Activated CD8-positive, alpha-beta memory T cell treated with anti-CD3 and anti-CD28 coated beads, Interleukin-2, amount 50 U/mL, for 24 hours (primary cell): ENCODE measurements around the gene ZNF385D.

ENCODE experiments used
- DNase-seq: peaks from one replicate; pipeline ENCODE4 v3.0.0-alpha.2; 2020; ENCODE audit errors: extremely low read depth

The ZNF385D gene

DNA sequence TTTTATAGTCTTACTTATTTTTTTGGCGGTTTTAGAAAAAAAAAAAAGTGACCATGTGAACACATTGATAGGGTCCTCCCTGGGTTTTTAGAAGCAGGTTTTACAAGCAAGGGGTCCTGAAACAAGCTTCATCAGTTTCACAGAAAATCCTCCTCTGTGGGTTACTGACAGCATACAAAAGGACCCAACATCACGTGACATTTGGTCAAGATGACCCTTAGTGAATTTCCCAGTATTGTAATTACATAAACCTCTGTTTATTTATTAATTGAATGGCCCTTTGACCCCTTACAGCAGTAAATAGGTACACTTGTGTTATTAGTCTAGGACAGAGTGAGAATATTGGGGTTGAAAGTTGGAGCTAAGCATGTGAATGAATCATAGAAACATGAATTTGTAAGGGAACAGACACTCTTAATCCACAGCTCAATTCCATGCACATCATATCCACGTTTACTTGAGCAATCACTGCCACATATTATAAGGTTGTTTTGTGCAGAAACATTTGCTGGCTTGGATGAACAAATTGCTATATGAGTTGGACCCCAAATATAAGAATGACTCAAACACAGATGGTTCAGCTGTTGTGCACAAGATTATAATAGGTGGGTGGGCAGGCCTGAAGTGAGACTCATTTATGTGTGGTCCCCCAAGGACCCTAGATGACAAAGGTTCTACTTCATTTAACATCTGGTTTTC, 137.5 kb downstream of the ZNF385D start:
- no peak for DNase-seq

DNA sequence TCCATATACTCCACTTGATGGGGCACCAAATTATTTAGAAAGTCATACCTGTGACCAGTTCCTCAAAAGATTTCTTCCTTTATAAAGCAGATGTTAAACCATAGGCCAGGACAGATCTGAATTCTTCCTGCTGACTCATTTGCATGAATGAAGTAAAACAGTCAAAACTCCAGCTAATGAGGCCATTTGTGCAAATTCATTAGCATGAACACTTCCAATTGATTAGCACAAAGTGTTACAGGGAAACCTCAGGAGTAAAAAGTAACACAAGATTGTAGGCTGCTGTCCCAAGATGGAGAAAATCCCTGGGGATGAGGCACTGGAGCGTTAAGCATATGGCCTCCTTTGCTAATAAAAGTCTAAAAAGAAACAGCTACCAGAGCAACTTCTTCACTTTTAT, 149.8 kb downstream of the ZNF385D start:
- no peak for DNase-seq

DNA sequence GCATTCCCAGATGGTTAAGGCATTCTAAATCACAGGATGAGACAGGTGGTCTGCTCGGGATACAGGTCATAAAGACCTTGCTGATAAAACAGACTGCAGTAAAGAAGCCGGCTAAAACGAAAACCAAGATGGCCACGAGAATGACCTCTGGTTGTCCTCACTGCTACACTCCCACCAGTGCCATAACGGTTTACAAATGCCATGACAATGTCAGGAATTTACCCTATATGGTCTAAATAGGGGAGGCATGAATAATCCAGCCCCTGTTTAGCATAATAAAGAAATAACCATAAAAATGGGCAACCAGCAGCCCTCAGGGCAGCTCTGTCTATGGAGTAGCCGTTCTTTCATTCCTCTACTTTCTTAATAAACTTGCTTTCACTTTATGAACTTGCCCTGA, 151.1 kb downstream of the ZNF385D start:
- no peak for DNase-seq

DNA sequence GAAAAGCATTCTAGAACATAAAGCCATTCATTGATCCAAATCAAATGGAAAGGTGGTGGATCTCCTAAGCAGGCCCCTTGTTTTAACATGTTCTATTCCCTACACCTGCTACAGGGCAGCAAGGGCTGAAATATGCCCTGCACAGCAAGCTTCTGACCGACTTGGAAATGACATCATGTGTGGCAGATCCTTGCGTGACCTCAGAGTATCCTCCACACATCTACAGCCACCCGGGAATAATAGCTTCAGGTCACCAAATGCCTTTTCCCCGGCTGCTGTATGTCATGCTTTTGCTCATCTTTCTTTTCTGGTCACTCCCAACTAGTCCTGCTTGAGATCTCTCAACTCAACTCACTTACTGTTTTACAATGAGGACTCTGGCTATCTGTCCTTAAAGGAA, 158.2 kb downstream of the ZNF385D start:
- DNase-seq, result no peak

DNA sequence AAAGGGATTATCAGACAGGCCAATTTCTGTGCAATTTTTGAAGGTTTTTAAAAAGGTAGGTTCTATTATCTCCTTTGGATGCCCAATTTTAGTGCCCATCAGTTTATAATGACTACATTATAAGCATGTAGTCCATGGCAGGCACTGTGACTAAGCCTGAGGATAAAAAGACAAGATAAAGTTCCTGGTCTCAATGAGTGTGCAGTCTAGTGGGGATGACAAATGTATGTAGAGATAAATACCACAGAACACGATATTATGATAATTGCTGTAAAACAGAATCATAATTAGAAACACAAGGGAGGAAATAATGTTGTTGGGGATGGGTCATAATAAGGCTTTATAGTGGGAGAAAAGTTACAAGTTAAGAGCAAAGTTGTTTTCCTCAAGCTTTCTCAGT, 163.1 kb downstream of the ZNF385D start:
- DNase-seq, result no peak

DNA sequence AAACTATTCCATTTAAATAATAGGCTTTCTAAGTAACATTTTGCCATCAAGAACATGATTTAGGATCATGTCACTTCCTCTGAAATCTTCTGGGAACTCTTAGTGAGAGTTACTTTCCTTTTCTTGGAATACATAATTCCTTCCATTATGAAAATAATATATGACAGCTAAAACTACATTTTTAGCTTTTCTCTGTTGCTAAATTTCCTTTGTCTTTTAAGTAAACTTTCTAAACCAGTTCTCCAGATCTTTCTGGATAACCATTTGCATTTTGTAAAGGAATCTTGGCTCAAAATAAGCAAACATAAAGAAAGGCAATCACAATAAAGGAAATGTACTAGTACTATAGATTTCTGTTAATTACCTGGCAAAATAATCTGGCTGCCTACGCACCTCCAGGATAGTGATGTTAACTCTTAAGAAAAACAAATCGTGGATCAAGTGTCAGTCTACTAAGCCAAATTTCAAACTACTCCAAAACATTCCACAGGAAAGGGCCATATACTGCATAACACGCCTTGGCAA, 165.7 kb downstream of the ZNF385D start:
- no peak for DNase-seq

DNA sequence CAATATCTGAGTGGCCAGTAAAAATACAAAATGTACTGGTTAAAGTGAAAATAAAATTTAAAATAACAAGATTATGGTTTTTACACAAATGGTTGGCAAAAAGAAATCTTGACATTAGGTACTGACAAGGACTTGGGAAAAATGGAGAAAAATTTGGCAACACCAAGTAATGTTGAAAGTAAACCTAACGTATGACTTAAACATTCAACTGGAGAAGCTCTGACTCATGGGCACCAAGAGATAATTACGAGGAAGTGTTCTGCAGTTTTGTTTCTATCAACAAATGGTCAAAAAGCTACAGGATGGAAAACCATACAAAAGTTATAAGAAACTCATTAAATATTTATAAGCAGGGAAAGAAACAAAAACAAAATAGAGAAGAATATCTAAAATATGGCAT, 177.7 kb downstream of the ZNF385D start:
- no peak for DNase-seq

DNA sequence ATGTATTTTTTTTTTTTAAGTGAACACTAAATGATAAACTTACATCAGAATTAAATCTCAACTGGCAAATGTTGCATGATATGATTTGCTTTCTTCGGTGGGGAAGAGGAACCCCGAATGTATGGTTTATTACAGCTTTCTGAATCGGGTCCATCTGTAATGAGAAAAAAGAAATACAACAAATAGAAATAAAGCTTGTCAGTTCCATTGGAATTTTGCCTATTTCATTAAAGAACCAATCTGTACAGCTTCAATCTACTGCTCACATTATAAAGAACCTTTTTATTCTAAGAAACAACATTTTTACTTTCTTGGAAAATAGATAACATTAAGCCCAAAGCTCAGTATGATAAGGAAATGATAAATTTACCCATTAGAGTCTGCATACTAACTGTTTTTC, 186.5 kb downstream of the ZNF385D start:
- no peak for DNase-seq

DNA sequence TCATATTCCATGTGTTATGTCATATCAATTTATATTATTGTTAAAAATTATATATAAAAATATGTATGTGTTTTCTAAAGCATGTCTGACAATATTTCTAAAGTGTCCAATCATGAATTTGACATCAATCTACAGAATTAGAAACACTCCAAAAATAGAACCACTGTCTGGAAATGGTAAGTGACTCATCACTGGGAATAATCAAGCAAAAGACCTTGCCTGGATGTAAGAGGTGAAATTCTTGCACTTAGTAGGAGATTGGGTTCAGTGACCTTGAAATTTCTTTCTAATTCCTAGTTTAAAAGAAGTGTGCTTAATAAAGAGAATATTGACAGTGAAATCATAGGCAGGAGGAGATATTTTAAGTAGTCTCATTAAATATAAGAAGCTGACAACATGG, 188.8 kb downstream of the ZNF385D start:
- no peak for DNase-seq

DNA sequence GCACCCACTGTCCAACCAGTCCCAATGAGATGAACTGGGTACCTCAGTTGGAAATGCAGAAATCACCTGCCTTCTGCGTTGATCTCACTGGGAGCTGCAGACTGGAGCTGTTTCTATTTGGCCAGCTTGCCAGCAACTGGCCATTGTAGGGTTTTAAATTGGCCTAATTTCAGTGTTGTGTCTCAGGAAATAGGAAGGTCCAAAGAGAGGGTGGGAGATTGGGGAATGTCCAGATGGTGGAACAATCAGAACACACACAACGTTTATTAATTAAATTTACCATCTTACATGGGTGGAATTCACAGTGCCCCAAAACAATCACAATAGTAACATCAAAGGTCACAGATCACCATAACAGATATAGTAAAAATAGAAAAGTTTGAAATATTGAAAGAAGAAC, 189.5 kb downstream of the ZNF385D start:
- DNase-seq, result no peak

DNA sequence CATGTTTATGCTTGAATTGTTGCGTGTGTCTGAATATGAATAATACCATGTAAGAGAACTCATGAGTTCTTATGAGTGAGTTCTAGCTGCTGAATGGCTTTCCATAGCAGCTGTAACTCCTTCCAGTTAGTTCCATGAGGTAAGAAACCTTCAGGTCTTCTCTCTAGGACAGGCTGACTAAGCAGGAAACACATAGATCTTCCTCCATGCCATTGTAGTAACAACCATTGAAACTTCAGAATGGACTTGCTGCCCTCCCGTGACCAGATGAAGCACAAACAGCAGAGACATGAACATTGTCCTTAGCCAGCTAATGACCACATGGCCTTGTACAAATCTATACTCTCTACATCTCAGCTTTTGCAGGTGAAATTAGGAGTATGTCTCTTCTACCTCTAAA, 200.0 kb downstream of the ZNF385D start:
- DNase-seq, result no peak

DNA sequence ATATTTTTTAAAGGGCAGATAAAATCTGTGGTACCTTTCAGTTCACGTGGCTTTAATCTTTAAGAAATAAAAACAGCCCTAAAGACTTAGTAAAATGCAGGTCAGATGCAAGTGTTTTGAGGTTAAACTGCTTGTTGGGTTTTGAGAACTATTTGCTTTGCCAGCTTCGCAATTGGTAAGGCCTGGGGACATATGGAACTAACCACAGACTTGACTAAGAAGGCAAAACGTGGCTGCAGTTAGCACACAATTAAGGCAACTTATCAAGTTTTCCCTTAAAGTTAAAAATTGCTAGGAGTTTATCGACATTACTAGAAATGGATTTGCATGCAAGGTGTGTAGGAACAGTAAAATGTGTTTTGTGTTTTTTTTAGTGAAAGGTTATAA, 206.9 kb downstream of the ZNF385D start:
- DNase-seq, result no peak

DNA sequence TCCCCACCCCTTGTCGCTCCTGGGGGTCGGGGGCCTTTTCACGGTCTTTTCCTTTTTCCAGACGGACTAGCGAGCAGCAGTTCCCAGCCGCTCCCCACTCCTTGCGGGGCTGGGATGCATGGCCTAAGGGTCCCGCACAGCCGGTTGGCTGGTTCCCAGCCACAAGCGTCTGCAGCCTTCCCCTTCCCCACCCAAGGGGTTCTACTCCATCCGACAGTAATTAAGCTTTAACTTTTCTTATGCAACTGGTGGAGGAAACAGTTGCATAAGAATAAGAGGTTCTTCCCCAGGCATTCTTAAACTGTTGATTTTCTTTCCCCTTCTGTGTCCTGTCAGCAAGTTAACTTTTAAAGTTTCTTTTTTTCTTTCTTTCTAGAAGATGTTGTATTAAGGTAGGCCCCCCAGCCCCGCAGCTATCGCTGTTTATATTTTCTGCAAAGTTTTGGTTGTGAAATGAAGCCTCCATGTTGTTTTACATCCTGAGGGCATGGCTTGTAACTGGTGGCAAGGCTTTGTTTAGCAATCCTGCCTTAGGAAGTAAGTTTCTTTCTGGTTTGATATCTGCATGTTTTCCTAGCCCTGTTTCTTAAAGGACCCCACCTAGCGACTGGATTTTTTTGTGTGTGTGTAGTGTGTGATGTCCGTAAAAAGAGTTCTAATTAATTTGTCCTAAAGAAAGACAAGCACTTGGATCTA, 207.5 kb downstream of the ZNF385D start:
- no peak for DNase-seq

DNA sequence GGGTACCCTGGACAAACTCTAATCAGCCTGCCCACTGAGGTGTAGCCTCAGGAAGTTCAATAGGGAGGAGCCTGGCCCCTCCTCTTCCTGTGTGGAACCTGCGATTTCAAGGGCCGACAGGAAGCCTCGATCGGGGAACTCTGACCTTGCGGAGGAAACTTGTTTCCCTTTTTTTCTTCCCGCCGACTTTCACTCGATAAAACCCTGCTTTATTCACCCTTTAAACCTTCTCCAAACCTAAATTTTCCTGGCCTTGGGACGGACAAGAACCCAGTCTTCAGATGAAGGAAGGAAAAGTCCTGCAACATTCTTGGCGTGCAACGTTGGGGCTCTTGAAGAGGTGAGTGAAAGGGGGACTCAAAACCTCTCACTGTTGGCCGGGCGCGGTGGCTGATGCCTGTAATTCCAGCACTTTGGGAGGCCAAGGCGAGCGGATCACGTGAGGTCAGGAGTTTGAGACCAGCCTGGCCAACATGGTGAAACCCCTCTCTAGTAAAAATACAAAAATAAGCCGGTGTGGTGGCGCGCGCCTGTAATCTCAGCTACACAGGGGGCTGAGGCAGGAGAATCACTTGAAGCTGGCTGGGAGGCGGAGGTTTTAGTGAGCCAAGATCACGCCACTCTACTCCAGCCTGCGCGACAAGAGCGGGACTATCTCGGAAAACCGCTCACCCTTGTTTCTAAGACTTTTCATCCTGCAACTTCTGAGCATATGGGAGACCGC, 208.2 kb downstream of the ZNF385D start:
- DNase-seq, result no peak

DNA sequence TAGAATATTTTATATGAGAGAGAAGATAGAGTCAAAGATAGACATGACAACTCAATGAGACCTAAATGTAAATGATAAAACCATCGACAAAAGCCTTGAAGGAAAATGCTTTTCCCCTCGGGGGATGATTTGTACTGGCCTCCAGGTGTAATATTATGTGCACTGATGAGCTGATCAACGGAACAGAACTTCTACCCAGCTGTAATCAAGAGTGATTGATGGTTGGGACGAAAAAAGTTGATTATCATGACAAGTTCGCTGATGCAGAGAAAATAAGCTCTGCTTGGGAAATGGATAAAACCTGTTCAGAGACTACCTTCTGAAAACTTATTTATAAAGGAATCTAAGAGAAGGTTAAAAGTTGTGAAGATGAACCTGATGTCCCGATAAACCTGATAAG, 210.7 kb downstream of the ZNF385D start:
- DNase-seq, result no peak

DNA sequence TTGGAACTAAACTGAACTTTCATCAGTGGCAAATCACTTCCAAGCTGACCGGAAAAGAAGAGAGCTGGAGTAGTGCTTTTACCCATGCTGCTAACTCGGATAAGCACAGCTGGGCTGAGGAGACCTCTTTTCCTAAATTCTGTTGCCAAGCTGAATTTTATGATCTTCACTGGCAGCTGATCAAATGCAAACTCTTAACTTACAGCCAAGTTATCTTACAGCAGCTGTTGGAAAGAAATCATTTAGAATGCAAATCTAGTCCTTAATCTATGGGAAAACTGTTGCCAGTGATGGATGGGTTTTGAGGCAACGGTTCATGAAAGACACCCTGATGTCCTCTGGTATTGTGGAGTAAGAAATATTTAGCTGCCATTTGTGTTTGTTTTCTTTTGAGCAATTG, 216.5 kb downstream of the ZNF385D start:
- no peak for DNase-seq

DNA sequence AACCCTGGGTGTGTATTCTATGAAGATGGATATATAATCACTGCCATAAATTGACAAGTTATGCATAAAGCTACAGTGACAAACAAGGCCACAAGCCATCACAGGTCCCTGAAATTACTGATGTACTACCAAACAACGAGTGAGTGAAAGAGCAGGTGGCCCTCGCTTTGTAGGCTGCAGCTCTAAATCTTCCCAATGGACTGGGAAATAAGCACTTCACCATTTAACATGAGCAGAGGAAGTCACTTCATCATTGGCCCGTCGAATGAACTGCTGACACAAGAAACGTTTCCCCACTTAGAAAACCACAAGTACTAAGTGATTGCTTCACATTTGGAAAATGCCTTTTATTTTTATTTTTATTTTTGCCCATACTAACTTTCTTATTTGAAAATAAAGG, 218.0 kb downstream of the ZNF385D start:
- DNase-seq, result no peak

DNA sequence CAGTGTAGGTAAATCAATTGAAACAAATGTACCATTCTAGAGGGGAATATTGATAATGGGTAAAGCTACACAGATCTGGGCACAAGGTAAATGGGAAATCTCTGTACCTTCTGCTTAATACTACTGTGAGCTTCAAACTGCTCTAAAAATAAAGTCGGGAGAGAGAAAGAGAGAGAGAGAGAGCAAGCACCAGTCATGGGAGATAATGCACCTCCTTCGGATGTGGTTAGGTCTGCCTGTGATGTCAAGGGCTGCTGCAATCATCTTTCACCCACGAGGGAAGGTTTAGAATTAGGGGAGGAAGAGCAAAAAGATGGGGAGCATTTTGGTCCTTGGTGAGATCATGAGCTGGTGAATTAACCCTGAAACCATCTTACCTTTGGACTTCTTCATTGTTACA, 219.1 kb downstream of the ZNF385D start:
- DNase-seq, result no peak

DNA sequence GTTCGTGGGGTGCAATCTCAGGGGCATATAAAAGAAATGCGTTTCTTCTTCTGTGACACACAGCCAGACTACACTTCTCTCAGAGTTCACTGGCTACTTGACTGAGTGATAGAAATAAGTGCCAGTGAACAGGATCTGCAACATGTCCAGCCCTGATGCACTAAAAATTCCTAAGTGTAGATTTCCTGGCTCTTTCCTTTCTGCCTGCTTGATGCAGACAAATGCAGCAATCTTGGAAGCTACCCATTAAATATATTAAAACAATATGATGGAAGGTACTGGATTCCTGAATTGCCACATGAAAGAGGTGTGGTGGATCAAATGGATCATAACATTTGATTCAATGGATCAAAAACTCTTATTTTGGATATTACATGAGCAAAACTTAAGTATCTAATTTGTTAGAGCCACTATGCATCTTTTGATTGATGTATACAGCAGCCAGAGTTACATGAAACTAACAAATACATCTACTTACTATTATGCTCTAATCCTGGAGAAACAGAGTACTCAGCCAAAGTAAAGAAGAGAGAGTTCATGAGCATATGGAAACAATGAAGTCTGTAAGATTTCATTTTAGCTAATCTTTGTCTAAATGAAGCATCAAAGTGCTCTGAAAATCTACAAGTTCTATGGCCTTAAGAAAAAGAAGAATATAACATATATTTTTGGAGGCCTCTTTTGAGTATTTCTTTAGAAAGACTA, 222.6 kb downstream of the ZNF385D start:
- no peak for DNase-seq

DNA sequence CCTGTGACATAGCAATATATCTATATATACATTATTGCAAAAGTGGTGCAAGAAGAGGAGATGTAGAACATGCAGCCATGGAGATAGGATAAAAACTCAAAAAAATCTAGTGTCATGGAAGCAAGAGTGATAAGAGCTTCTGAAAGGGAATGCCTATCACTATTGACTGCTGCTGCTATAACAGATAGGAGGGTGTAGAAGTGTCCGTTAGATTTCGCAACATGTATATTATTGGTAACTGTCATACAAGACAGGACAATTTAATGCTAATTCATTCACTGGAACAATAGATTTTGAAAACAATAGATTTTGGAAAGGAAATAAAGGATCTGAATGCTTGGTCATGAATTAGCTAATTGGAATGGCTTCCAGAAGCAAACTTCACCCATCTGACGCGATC, 224.5 kb downstream of the ZNF385D start:
- no peak for DNase-seq

DNA sequence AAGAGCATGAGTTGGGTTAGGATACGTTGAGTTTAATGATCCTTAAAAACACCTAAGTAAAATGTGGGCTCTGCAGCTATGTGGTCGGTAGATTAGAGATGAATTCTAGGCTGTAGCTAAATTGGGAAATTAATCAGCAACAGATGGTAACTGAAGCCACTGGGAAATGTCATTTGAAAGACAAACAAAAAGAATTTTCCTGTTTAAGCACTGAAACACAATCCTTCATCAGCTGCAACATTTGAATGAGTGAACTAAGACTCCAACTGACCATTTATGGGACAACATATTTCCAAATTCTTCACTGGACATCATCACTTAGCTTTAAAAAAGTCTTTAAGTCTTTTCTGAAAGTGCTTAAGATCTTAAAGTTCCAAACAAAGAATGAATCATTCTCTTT, 226.9 kb downstream of the ZNF385D start:
- no peak for DNase-seq
